Esophagus muscularis mucosa (tissue), 4 donors: Measurements from ENCODE around the gene EPHA6.

Source experiments
- EP300 ChIP-seq: sonication (generic); formaldehyde crosslinking; IDR thresholded peaks from one replicate; pipeline ENCODE4 v1.6.1; 2017; ENCODE audit warnings: antibody characterized with exemption
- POLR2A ChIP-seq: fragments of 450-650 bp; IDR thresholded peaks from one replicate; pipeline ENCODE4 v1.6.1; 2017; ENCODE audit warnings: antibody characterized with exemption, moderate library complexity, mild to moderate bottlenecking, low read depth
- POLR2AphosphoS5 ChIP-seq, 2 donors: sonication (generic); formaldehyde crosslinking; IDR thresholded peaks; one replicate each; pipeline ENCODE4 v1.6.1; 2017; ENCODE audit warnings: antibody characterized with exemption in 2 of 2
- TF ChIP-seq, protein P1 (sequence below), 3 experiments: fragments of 200-600 bp in 2 of 3; fragments of 450-650 bp in 1 of 3; sonication (generic) in 2 of 3; IDR thresholded peaks; one replicate each; pipeline ENCODE4 v1.5.1; 2017 to 2019; ENCODE audit warnings: antibody characterized with exemption in 3 of 3, mild to moderate bottlenecking in 2 of 3, moderate library complexity in 1 of 3

DNA sequence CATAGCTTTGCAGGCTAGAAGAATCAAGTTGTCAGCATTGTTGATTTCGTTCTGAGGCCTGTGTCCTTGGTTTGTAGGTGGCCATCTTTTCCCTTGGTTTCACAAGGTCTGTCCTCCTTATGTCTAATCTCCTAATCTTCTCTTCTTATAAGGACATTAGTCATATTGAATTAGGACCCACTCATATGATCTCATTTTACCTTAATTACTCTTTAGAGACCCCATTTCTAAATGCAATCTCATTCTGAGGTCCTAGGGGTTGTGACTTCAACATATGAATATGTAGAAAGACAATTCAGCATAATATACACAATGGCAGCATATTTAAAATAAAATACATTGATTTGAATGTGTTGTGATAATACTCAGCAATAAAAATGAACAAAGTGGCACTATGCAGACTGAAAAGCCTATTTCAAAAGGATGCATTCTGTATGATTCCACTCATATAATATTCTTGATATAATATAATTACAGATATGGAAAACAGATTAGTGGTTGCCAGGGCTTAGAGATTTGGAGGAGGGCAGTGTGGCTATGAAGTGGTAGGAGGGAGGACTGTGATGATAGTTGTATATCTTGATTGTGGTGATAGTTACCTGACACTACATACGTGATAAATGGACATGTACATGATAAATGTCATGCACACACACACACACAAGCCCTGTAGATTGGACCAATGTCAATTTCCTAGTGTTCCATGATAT is 431.0 kb downstream of the EPHA6 start:
- TF ChIP-seq POLR2A: no peak
- TF ChIP-seq, protein P1, sequence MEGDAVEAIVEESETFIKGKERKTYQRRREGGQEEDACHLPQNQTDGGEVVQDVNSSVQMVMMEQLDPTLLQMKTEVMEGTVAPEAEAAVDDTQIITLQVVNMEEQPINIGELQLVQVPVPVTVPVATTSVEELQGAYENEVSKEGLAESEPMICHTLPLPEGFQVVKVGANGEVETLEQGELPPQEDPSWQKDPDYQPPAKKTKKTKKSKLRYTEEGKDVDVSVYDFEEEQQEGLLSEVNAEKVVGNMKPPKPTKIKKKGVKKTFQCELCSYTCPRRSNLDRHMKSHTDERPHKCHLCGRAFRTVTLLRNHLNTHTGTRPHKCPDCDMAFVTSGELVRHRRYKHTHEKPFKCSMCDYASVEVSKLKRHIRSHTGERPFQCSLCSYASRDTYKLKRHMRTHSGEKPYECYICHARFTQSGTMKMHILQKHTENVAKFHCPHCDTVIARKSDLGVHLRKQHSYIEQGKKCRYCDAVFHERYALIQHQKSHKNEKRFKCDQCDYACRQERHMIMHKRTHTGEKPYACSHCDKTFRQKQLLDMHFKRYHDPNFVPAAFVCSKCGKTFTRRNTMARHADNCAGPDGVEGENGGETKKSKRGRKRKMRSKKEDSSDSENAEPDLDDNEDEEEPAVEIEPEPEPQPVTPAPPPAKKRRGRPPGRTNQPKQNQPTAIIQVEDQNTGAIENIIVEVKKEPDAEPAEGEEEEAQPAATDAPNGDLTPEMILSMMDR (IDR thresholded peaks at IDR 0.05): no peak
- TF ChIP-seq EP300: no peak
- TF ChIP-seq POLR2AphosphoS5 (IDR thresholded peaks at IDR 0.05): no peak
